GM19035 (cell line): ENCODE measurements around the gene ATP12A.

Source experiments
- ATAC-seq: cut with Tn5 transposase; IDR thresholded peaks from one replicate; pipeline ENCODE4 v1.9.1; 2021; ENCODE audit not compliant: unreplicated experiment

ATP12A gene

GRCh38 chr13:24662195-24663088, 17.8 kb upstream of the ATP12A start:
- no peak for ATAC-seq

- no peak for ATAC-seq
These were observed 17.2 kb upstream of the ATP12A start for GRCh38 chr13:24663089-24663395.

DNA sequence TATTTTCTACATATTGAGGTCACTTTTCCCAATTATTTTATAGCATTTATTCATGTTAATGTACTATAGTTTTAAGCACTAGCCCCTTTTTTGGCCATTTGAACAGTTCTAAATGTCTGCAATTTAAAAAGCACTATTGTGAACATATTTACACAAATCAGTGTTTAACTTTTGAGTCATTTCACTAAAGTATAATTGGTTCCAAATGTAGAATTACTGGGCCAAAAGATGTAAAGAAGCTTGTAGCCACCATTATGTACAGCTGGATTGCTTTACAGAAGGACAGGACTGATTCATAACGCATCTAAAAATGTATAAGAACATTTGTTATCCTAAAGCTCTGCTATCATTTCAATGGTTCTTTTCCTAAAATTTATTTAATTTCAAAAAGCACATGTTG, 16.6 kb upstream of the ATP12A start:
- ATAC-seq: no peak

- no peak for ATAC-seq
These were observed 15.3 kb upstream of the ATP12A start for GRCh38 chr13:24664726-24665409.

GRCh38 chr13:24668511-24668910, 11.7 kb upstream of the ATP12A start:
- ATAC-seq: no peak

DNA sequence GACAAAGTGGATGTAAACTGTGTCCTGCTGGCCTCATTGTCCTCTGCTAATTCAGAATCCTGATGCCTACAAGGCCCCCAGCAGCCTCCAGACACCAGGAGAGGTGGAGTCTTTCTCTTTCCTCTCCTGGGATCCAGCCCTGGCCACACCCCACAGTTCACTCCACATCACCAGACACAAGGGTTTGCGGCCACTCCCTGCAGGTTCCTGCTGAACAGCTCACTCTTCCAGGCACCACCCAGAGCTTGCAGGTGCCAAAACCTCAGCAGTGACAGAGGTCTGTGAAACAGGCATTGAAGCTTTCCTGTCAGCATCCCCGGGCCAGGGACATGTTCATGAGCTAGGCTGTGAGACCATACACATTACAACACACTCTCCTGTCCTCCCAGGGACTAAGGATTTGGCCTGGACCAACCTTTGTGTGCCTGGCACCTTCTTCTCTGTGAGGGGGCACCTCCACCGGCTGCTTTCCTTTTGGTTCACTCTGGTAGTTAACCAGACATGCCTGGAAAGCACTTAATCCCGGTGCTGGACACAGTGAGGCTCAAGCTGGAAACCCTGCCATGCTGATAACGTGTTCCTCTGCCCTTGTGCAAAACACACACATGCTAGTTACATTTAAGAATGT, 11.1 kb upstream of the ATP12A start:
- no peak for ATAC-seq

DNA sequence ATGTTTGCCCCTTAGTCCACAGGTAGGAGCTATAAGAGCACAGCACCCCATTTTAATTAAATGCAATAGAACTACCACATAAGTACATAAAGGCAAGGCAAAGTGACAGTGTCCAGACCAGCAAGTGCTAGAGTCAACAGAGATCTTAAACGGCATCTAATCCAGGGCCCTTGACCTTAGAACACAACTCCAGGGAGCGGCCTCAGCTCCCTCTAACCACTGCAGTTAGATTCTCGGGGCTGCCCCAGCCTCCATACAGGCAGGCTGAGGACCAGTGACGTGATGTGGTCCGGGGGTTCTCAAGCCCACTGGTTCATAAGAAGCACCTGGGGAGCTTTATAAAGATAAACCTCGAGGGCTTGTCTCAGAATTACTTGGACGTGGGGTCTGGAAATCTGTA, 10.0 kb upstream of the ATP12A start:
- no peak for ATAC-seq

- ATAC-seq: no peak
These were observed 9.2 kb upstream of the ATP12A start for GRCh38 chr13:24670961-24671381.

DNA sequence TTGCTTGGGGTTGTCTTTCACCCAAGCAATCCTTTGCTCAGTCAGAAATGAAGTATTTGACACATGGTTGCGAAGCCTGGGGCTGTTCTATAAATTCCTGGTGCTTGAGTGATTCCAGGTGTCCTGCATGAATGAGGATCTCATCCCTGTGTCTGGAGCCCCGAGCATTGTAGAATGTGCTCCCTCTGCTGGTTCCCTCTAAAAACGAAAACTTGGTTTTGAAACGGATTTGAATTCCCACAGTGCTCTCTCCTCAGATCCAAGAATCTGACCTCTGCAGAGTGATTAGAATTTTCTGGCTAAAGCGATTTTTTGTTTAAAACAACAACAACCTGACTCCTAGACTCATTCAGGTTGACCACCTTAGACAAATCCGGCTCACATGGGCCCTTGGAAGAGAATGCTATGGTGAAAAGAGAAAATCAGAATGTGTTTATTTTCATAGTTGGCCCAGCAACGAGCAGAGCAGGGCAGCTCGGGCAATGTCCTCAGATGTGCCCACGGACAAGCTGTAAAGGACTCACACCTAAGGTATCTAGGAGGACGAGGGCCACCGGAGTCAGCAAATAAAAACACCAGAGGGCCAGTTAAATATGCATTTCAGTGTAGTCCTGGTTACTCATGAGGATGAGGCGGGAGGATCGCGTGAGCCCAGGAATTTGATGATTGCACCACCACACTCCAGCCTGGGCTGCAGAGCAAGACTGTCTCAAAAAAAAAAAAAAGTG, 8.7 kb upstream of the ATP12A start:
- no peak for ATAC-seq

DNA sequence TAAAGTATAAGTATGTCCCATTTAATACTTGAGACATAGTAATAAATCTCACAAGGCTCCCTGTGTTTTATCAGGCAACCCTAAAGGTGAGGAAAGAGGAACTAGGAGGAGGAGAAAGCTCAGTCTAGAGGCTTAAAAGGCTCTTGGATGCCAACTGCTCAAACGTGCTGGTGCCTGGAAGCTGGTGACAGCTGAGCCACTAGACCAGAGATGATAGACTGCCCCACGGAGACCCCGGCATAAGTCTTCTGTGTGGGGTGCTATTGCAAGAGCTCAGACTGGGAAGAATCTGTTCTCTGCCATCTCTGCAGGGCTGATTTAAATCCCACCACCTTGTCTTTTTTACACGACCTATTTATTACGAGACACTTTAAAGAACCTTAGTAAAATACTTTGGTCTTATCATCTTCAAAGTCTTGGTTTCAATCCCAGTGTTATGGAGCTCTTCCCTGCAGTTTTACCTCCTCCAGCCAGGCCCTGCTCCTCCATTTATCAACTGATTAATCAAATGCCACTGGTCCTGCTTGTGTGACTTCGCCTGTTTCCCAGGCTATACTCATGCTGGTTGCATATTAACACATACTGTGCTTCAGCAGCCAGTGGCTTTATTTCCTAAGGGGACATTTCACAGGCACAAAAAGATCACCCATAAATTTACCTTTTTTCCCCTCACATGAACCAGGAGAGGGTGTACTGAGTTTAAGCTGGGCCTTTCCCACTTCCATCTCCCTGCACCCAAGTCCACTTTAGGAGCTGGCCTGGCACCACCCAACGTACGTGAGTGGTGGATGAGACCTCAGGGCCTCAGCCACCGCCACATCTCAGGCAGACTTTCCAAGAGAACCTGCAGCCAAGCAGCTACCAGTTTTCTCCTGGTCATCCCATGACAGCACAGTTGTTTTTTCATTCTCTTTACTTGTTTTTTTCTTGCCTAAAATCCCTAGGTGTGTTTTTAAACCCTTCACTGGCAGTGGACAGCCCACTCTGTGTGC, 7.8 kb upstream of the ATP12A start:
- ATAC-seq: no peak

DNA sequence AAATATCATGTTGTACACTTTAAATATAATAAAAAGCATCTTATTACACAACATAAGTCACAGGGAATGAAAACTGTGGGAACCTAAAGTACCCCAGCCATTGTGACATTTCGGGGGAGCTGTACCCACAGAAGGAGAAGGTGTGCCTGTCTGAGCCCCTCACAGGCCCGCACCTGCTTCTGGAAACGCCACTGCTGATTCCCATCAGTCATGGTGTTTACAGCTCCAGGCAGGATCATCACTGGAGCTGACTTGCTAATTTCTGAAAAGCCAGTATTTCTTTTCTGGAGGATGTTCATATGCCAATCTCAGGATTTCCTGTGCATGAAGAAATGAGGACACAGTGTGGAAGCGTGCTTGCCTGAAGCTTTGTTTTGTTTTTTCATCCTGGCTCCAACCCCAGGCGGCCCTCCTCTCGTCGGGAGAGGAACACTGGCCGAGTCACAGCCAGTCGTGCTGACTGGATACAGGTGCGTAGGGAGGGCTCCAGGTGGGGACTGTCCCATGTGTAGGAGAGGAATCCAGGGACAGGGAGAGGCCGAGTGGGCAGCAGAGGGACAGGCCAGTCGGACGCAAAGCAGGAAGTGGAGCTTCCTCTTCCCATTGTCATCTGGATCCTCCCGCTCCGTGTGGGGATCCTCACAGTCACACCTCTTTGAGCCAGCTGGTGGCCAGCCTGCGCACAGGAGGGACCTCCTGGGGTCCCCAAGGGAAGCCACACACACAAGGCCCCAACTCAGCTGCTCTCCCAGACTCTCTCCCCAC, 4.2 kb upstream of the ATP12A start:
- no peak for ATAC-seq

DNA sequence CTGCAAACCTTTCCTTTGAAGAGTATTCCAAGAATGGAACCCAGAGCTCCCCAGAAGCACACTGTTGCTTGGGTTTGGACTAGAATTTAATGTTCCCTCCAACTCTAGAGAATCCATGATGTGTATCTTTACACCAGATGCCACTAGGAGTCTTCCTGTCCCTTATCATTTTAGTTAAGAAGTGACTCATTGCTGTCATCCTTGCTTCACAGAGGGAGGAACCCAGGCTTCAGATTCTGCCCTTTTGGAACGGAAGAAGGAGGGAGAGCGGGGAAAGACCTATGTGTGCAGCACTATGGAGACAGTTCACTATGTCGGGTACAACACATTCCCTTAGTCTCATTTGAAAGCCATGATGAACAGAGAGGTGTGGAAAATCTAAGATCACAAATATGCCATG, 2.1 kb upstream of the ATP12A start:
- no peak for ATAC-seq

DNA sequence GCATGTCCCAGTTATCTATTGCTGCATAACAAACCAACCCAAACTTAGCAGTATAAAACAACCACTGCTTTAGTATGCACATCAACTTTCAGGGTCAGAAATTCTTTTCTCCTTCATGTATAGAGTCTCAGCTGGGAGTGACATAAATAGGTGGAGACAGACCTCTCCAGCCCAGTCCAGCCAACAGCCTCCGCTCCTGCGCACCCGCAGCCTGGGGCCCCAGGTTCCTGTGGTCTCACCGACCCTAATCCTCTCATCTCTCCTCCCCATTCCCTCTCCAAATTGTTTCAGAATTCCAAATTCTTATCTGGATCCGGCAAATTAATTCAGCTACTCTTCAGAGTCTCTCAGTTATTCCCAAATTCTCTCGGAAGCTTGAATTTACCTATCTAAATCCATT, 522 bp upstream of the ATP12A start:
- no peak for ATAC-seq

DNA sequence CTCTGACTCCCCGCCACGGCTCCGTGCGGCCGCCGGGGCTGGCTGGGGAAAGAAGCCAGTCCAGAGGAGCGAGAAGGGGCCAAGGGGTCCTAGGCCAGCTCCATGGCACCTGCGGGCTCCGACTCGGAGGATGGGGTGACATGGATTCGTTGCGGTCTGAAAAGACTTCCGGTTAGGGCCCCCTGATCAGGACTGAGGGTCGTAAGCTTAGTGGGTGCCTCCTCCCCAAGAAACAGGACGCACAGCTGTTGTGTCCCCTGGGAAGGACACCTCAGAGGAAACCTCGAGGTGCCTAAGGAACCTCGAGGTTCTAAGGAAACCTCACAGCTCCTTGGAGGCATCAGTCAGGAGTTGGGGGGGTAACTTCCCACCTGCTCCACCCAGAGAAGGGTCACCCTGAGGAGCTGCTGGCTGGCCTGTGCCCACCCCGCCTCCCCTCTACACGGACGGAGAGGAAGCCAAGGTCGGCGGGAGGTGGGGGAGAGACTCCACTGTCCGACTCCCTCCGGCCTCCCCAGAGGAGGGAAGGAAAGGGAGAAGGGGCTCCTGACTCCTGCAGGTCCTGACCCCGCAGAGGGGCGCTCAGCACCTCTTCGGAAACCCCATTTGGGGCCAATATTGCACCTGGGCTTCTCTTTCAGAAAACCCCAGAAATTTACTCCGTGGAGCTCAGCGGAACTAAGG, 855 bp downstream of the ATP12A start:
- ATAC-seq: no peak

GRCh38 chr13:24681930-24682329, 1.7 kb downstream of the ATP12A start:
- ATAC-seq: no peak

- ATAC-seq: no peak
These were observed 2.1 kb downstream of the ATP12A start for GRCh38 chr13:24682353-24682752.

DNA sequence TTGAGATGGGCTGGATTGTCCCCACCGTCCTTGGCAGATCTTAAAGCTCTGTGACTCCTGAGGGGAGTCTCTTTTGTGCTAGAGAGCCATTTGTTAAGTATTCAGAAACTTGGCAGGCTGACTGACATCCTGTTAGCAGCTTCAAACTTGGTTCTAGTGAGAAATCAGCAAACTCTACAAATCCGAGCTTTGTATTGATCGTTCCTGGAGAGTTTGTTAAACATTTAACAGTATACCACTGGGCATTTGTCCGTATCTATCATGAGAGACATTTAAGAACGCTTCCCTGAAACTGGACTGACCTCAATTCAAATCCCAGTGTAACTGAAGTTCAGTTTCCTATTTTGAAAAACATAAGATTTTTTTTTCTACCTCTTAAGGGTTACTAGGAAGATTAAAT, 3.1 kb downstream of the ATP12A start:
- ATAC-seq: no peak

GRCh38 chr13:24683838-24684599, 3.8 kb downstream of the ATP12A start:
- ATAC-seq: no peak
